OCI-LY7 (cell line): ENCODE data around the gene AKAP3. TPM values are rescaled to one million over a fixed set of nuclear protein-coding genes. Genes with fewer than 3 reads are reported as not detected.

Source experiments
- Bru-seq: library from RNA; stranded (reverse); fragments of 400-500 nt; gene quantifications from one replicate; lab custom pipeline; 2021; lab: Mats Ljungman, UMichigan
- BruChase-seq, 2 experiments: library from RNA; stranded (reverse); fragments of 400-500 nt; gene quantifications; one replicate each; lab custom pipeline; 2021; lab: Mats Ljungman, UMichigan
- BruUV-seq: library from RNA; stranded (reverse); fragments of 400-500 nt; replicated peaks from 2 replicates; lab custom pipeline; 2021; lab: Mats Ljungman, UMichigan
- CTCF ChIA-PET: fragments of 300-600 bp; sonication (Branson Sonifier 250); formaldehyde crosslinking; loops from one replicate; lab custom pipeline; 2022; ENCODE audit warnings: antibody characterized with exemption; ENCODE audit not compliant: unreplicated experiment; lab: Charles Lee
- POLR2A ChIA-PET: fragments of 300-600 bp; sonication (Branson Sonifier 250); formaldehyde crosslinking; loops from one replicate; lab custom pipeline; 2022; ENCODE audit warnings: antibody characterized with exemption; lab: Charles Lee
- DNase-seq: peaks from one replicate; pipeline ENCODE4 v3.0.0-alpha.2; 2015; ENCODE audit warnings: low spot score
- H2AFZ ChIP-seq: fragments of 200-600 bp; sonication (generic), shearing (Covaris generic); 2 replicates; pipeline ENCODE4 v1.6.1; 2014; ENCODE audit warnings: mild to moderate bottlenecking, antibody characterized with exemption, low read length, moderate library complexity
- H3K27ac ChIP-seq: fragments of 200-600 bp; sonication (generic); 2 replicates; pipeline ENCODE4 v1.5.1; 2014; ENCODE audit warnings: mixed run types, low read depth, mild to moderate bottlenecking, moderate library complexity, low read length, inconsistent platforms; ENCODE audit not compliant: poor library complexity, severe bottlenecking
- H3K36me3 ChIP-seq: fragments of 200-600 bp; sonication (generic); 2 replicates; pipeline ENCODE4 v1.6.1; 2014; ENCODE audit warnings: mild to moderate bottlenecking, antibody characterized with exemption, low read length, moderate library complexity, mixed read lengths; ENCODE audit not compliant: insufficient read depth
- H3K4me1 ChIP-seq: fragments of 200-600 bp; sonication (generic); 2 replicates; pipeline ENCODE4 v1.5.1; 2014; ENCODE audit warnings: mild to moderate bottlenecking, low read length; ENCODE audit not compliant: insufficient read depth, poor library complexity, severe bottlenecking
- H3K4me2 ChIP-seq: fragments of 200-600 bp; sonication (generic); 2 replicates; pipeline ENCODE4 v1.6.1; 2014; ENCODE audit warnings: mild to moderate bottlenecking, low read length
- H3K4me3 ChIP-seq: fragments of 200-600 bp; sonication (generic); 2 replicates; pipeline ENCODE4 v1.5.1; 2014; ENCODE audit warnings: mild to moderate bottlenecking, low read depth, low read length; ENCODE audit not compliant: poor library complexity, severe bottlenecking
- H3K79me2 ChIP-seq: fragments of 200-600 bp; sonication (generic); 2 replicates; pipeline ENCODE4 v1.6.1; 2016; ENCODE audit warnings: low read depth, mild to moderate bottlenecking, low read length, moderate library complexity, mixed read lengths; ENCODE audit not compliant: insufficient read depth
- H3K9me2 ChIP-seq: fragments of 200-600 bp; sonication (generic); 2 replicates; pipeline ENCODE4 v1.6.1; 2016; ENCODE audit warnings: mild to moderate bottlenecking, low read length, mixed read lengths; ENCODE audit not compliant: insufficient read depth
- H3K9me3 ChIP-seq: fragments of 200-600 bp; sonication (generic); 2 replicates; pipeline ENCODE4 v1.6.1; 2014; ENCODE audit warnings: mild to moderate bottlenecking, mixed run types, low read length, mixed read lengths
- H4K20me1 ChIP-seq: fragments of 200-600 bp; sonication (generic); 2 replicates; pipeline ENCODE4 v1.6.1; 2014; ENCODE audit warnings: mild to moderate bottlenecking, antibody characterized with exemption, low read length, moderate library complexity, mixed read lengths; ENCODE audit not compliant: insufficient read depth
- CTCF ChIP-seq: fragments of 200-600 bp; sonication (generic); conservative IDR thresholded peaks from 2 replicates; pipeline ENCODE4 v1.5.1; 2014; ENCODE audit warnings: mild to moderate bottlenecking, antibody characterized with exemption, low read length, moderate library complexity, mixed read lengths
- EZH2phosphoT487 ChIP-seq: fragments of 200-600 bp; sonication (generic); IDR thresholded peaks from 2 replicates; pipeline ENCODE4 v1.6.1; 2018; ENCODE audit warnings: low read depth, borderline replicate concordance, mild to moderate bottlenecking, mixed run types, antibody characterized with exemption, low read length, moderate library complexity, mixed read lengths
- intact Hi-C: fragments of 100-400 bp; cut with micrococcal nuclease; formaldehyde crosslinking; loops from one replicate; pipeline ENCODE4 v1.10.0; 2022; ENCODE audit not compliant: unreplicated experiment
- long read RNA-seq: library from polyadenylated mRNA; stranded (forward); transcript quantifications from one replicate; pipeline ENCODE4 v2.0.0, GENCODE V29; 2022
- total RNA-seq, 2 experiments: library from RNA; depleted of rRNA in 1 of 2; stranded (reverse); fragments of >200 nt in 1 of 2; shearing (Covaris generic) in 1 of 2; gene quantifications; 2 replicates each; pipeline ENCODE4 v1.2.3, GENCODE V29; 2014 to 2022

Gene AKAP3
- total RNA-seq (2014; rRNA removed; shearing (Covaris generic)): 0.92 and 1.2 TPM in 2 replicates
- 2.4 and 3.7 TPM in 2 replicates for total RNA-seq (2022)
- Bru-seq, nascent RNA: percentile 31 among the genes with signal in this experiment
- BruChase-seq, experiment 1, labeled RNA remaining after a 6-hour chase: percentile 22 among the genes with signal in this experiment
- percentile 23 among the genes with signal in this experiment for BruChase-seq, experiment 2, labeled RNA remaining after a 2-hour chase
- long read RNA-seq, partial matches to known transcripts: 0 of 1 reads
- long read RNA-seq, other reads (novel, unspliced or antisense): 1 of 1 reads

GRCh38 chr12:4648501-4649357, at the start of gene AKAP3, which contains the start of gene NDUFA9:
Gene AKAP3, minus strand, starts transcription at chr12:4649051. Its CDS starts 10,855 bp downstream, at chr12:4638196.
Gene NDUFA9, plus strand, starts transcription at chr12:4649114. Its CDS starts 13 bp downstream, at chr12:4649127.
- peaks cover 22% of the 10 kb centered on the region; the same call in 1 of the 2 replicates for H3K36me3 ChIP-seq
- peak within 1 kb of the TSS; percentile 59 for H3K27ac ChIP-seq
- no peak for TF ChIP-seq CTCF
- no peak for TF ChIP-seq EZH2phosphoT487
- peak within 1 kb of the TSS; percentile 84 for H3K4me3 ChIP-seq
- no peaks in the 10 kb centered on the region for H3K9me3 ChIP-seq
- H3K79me2 ChIP-seq: peaks cover 47% of the 10 kb centered on the region
- BruUV-seq: TSS peak; percentile 94
- no peaks in the 10 kb centered on the region for H3K9me2 ChIP-seq
- H4K20me1 ChIP-seq: peaks cover 18% of the 10 kb centered on the region; the same call in 1 of the 2 replicates
- DNase-seq: peak; percentile 81
- peak within 1 kb of the TSS; percentile 87 for H3K4me2 ChIP-seq
- CTCF ChIA-PET: no interaction called here
- POLR2A ChIA-PET: interaction anchor here (0.6 to 1.5 kb wide), 7 partner anchors 11 to 326 kb away, joined by 3 to 6 read pairs (median 3); no protein-coding TSS in a partner anchor
- peak within 1 kb of the TSS; percentile 90 for H2AFZ ChIP-seq
- intact Hi-C loops: loop anchor here (2.0 kb wide), 3 partner anchors 44 to 180 kb away; partner anchors contain the start of gene RAD51AP1
- peaks cover 47% of the 10 kb centered on the region for H3K4me1 ChIP-seq

- POLR2A ChIA-PET: interaction anchor here (0.7 kb wide), 1 partner anchor 13 kb away, joined by 3 read pairs; no protein-coding TSS in a partner anchor
- intact Hi-C loops: no loop called here
- no TSS peak for BruUV-seq
Observed at GRCh38 chr12:4690760-4691159, 41.9 kb upstream of the AKAP3 start.

More at GRCh38 chr12:4690760-4691159, 41.9 kb upstream of the AKAP3 start:
- H3K4me1 ChIP-seq: no peaks in the 10 kb centered on the region
- H3K79me2 ChIP-seq: no peaks in the 10 kb centered on the region
- no peaks in the 10 kb centered on the region for H4K20me1 ChIP-seq
- H3K9me3 ChIP-seq: no peaks in the 10 kb centered on the region
- no peaks in the 10 kb centered on the region for H3K9me2 ChIP-seq
- no peak overlapping the region for H3K27ac ChIP-seq
- no peak for DNase-seq
- no peak for TF ChIP-seq EZH2phosphoT487
- TF ChIP-seq CTCF: no peak
- CTCF ChIA-PET: no interaction called here
- no peak overlapping the region for H3K4me2 ChIP-seq
- no peak overlapping the region for H3K4me3 ChIP-seq
- H2AFZ ChIP-seq: no peak overlapping the region
- peaks cover 45% of the 10 kb centered on the region for H3K36me3 ChIP-seq
